OCI-LY3 (cell line): Measurements from ENCODE around the gene NEB.

Experiments
- H2AFZ ChIP-seq: fragments of 200-600, 300-600 bp; shearing (Covaris generic); 2 replicates; pipeline ENCODE4 v1.6.0; 2014; ENCODE audit warnings: antibody characterized with exemption, low read depth, low read length
- H3K27ac ChIP-seq: fragments of 200-600, 300-600 bp; sonication (generic); 2 replicates; pipeline ENCODE4 v1.5.1; 2014; ENCODE audit warnings: mild to moderate bottlenecking, low read length, moderate library complexity, mixed read lengths
- H3K27me3 ChIP-seq: fragments of 200-600, 300-600 bp; sonication (generic); 2 replicates; pipeline ENCODE4 v1.6.1; 2014; ENCODE audit warnings: low read depth, low read length, mixed read lengths
- H3K36me3 ChIP-seq: fragments of 200-600, 300-600 bp; sonication (generic); replicated peaks from 2 replicates; pipeline ENCODE3; 2014; ENCODE audit warnings: low read depth, low read length, mixed read lengths
- H3K4me1 ChIP-seq: fragments of 300-600, 200-600 bp; sonication (generic); 2 replicates; pipeline ENCODE4 v1.6.1; 2014; ENCODE audit warnings: low read length, mixed read lengths
- H3K4me2 ChIP-seq: fragments of 200-600, 300-600 bp; sonication (generic); 2 replicates; pipeline ENCODE4 v1.6.1; 2014; ENCODE audit warnings: low read length, mixed read lengths
- H3K4me3 ChIP-seq: fragments of 300-600, 200-600 bp; sonication (generic); 2 replicates; pipeline ENCODE4 v1.5.1; 2014; ENCODE audit warnings: antibody characterized with exemption, mild to moderate bottlenecking, low read length, moderate library complexity
- H3K79me2 ChIP-seq: fragments of 300-600, 200-600 bp; shearing (Covaris generic); 2 replicates; pipeline ENCODE4 v1.6.1; 2014; ENCODE audit warnings: mild to moderate bottlenecking, low read length, mixed read lengths
- H3K9ac ChIP-seq: fragments of 300-600, 200-600 bp; shearing (Covaris generic); 2 replicates; pipeline ENCODE4 v1.6.0; 2014; ENCODE audit warnings: mild to moderate bottlenecking, low read length, moderate library complexity
- H3K9me3 ChIP-seq: fragments of 200-600, 300-600 bp; shearing (Covaris generic); 2 replicates; pipeline ENCODE4 v1.6.1; 2014; ENCODE audit warnings: low read length, mixed read lengths; ENCODE audit not compliant: insufficient read depth
- H4K20me1 ChIP-seq: fragments of 200-600, 300-600 bp; sonication (generic); 2 replicates; pipeline ENCODE4 v1.6.1; 2016; ENCODE audit warnings: low read length, mixed read lengths; ENCODE audit not compliant: insufficient read depth
- EZH2phosphoT487 ChIP-seq: fragments of 200-600 bp; shearing (Covaris generic); IDR thresholded peaks from 2 replicates; pipeline ENCODE4 v1.6.1; 2018; ENCODE audit warnings: antibody characterized with exemption, mixed run types, low read depth
- TF ChIP-seq, protein P1 (sequence below): fragments of 200-600, 300-600 bp; sonication (generic); IDR thresholded peaks from 2 replicates; pipeline ENCODE4 v1.5.1; 2014; ENCODE audit warnings: antibody characterized with exemption, low read length, low read depth

Gene NEB

DNA sequence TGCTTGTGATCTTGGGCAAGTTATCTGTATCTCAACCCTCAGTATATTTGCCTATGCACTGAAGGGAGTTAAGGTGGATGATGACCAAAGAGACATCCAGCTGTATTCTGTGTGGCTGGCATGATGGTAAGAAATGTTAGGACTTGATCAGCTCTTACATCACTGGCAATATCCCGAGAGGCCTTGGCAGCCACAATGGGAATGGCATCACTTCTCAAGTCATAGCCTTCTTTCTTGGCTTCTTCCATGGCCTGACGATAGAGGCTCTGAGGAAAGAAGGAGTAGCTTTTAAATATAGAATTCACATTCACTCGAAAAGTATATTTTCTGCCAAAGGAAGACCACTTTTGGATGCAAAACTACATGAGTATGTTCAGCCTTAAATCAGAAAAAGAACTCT is 113.5 kb downstream of the NEB start:
- TF ChIP-seq, protein P1, sequence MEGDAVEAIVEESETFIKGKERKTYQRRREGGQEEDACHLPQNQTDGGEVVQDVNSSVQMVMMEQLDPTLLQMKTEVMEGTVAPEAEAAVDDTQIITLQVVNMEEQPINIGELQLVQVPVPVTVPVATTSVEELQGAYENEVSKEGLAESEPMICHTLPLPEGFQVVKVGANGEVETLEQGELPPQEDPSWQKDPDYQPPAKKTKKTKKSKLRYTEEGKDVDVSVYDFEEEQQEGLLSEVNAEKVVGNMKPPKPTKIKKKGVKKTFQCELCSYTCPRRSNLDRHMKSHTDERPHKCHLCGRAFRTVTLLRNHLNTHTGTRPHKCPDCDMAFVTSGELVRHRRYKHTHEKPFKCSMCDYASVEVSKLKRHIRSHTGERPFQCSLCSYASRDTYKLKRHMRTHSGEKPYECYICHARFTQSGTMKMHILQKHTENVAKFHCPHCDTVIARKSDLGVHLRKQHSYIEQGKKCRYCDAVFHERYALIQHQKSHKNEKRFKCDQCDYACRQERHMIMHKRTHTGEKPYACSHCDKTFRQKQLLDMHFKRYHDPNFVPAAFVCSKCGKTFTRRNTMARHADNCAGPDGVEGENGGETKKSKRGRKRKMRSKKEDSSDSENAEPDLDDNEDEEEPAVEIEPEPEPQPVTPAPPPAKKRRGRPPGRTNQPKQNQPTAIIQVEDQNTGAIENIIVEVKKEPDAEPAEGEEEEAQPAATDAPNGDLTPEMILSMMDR, result no peak
- TF ChIP-seq EZH2phosphoT487, result no peak
- no peaks in the 10 kb centered on the region for H3K9me3 ChIP-seq
- peaks cover 12% of the 10 kb centered on the region for H3K4me1 ChIP-seq
- no peaks in the 10 kb centered on the region for H3K36me3 ChIP-seq
- H3K4me2 ChIP-seq, result no peak overlapping the region
- no peaks in the 10 kb centered on the region for H4K20me1 ChIP-seq
- H3K4me3 ChIP-seq, result no peak overlapping the region
- no peak overlapping the region for H2AFZ ChIP-seq
- no peaks in the 10 kb centered on the region for H3K79me2 ChIP-seq
- no peak overlapping the region for H3K27ac ChIP-seq
- no peaks in the 10 kb centered on the region for H3K27me3 ChIP-seq
- no peak overlapping the region for H3K9ac ChIP-seq

DNA sequence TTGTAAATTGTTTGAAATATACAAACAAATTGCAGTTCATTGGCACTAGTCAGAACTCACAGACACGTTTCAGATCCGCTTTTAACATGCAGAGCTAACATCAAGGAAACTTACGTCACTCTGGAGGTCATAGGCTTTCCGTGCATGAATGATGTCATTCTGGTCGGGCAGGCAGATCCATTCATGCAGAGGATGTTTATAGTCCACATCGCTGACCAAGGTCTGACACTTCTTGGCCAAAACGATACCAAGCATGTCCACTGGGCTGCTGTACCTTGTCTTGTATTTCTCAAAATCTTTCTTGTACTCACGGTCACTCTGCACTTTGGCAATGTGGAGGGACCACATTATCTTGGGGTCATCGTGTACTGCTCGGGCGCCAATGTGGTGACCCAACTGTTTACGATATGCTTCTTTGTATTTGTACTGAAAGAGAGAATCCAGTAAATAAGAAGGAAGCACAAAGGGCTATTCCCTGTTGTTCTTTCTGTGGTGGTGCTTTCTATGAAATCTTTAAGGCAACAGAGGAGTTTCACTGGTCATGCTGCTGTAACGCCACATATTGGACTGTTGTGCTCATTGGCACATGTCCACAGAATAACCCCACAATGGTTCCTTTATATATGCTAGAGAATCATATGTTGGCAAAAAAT is 114.8 kb downstream of the NEB start:
- no peak overlapping the region for H3K27ac ChIP-seq
- peaks cover 12% of the 10 kb centered on the region for H3K4me1 ChIP-seq
- TF ChIP-seq EZH2phosphoT487, result no peak
- TF ChIP-seq, protein P1, result no peak
- no peak overlapping the region for H2AFZ ChIP-seq
- no peaks in the 10 kb centered on the region for H3K9me3 ChIP-seq
- peak overlapping the region; percentile 7; the same call in 1 of the 2 replicates for H3K9ac ChIP-seq
- no peaks in the 10 kb centered on the region for H4K20me1 ChIP-seq
- H3K79me2 ChIP-seq, result no peaks in the 10 kb centered on the region
- H3K4me3 ChIP-seq, result peak overlapping the region; percentile 68
- H3K36me3 ChIP-seq, result no peaks in the 10 kb centered on the region
- H3K4me2 ChIP-seq, result peak overlapping the region; percentile 70
- H3K27me3 ChIP-seq, result no peaks in the 10 kb centered on the region

DNA sequence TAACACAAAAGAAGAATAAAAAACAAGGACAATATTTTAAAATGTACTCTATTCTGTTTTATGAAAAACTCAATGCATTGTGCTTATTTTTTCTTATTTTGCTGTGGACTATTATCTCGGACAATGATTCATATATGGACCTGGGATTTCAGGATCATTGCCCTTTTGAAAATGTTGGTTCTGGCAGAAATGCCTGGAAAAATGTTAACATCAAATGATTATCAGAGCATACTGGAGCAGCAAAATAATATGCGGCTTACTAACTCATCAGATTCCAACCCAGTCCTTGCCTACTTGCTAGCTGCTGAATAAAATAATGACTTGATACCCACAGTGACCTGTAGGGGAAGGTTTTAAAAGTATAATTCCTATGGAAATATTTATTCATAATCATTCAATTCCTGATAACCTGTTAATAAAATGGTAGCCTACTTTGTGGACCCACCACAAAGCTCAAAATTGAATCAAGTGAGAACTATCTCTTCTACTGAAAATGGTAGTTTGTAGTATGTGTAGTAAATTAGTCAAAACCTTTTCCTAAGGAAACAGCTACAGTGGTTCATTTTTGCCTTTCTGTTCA is 117.4 kb downstream of the NEB start:
- no peak overlapping the region for H2AFZ ChIP-seq
- H3K4me1 ChIP-seq, result peaks cover 21% of the 10 kb centered on the region
- no peaks in the 10 kb centered on the region for H3K79me2 ChIP-seq
- H3K27ac ChIP-seq, result no peak overlapping the region
- H3K9ac ChIP-seq, result no peak overlapping the region
- no peaks in the 10 kb centered on the region for H3K9me3 ChIP-seq
- no peak overlapping the region for H3K4me3 ChIP-seq
- H4K20me1 ChIP-seq, result no peaks in the 10 kb centered on the region
- H3K36me3 ChIP-seq, result no peaks in the 10 kb centered on the region
- H3K27me3 ChIP-seq, result no peaks in the 10 kb centered on the region
- H3K4me2 ChIP-seq, result no peak overlapping the region
- TF ChIP-seq, protein P1, result no peak
- TF ChIP-seq EZH2phosphoT487, result no peak

DNA sequence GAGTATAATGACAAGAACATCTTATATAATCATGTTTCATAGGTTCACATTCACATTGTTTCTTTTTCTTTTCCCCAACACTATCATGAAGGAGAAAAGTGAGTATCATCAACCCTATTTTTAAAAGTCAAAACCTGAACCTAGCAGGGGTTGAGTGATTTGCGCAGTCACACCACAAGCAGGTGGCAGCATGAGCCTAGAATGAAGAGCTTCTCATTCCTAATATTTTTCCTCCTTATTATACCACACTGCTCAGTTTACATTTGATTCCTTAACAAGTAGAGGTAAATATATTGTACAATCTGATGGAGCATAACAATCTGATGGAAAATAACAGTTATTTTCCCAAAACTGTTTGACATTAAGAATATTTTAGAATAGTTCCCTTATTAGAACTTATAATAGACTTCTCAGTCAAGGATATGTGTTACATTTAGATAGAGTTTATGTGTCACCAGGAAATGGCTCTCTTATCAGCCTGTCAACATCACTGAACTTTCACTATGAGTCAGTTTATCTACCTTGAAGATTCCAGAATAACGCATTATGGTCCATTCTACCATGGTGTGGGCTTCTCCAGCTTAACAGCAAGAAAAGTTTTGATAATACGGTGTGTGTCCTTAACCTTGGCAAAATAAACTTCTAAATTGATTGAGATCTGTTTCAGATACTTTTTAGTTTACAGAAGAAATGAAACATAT is 119.5 kb downstream of the NEB start:
- no peak overlapping the region for H3K4me2 ChIP-seq
- no peak overlapping the region for H3K9ac ChIP-seq
- H3K9me3 ChIP-seq, result no peaks in the 10 kb centered on the region
- no peaks in the 10 kb centered on the region for H3K79me2 ChIP-seq
- no peaks in the 10 kb centered on the region for H3K36me3 ChIP-seq
- peaks cover 20% of the 10 kb centered on the region for H3K4me1 ChIP-seq
- no peak overlapping the region for H3K27ac ChIP-seq
- no peaks in the 10 kb centered on the region for H3K27me3 ChIP-seq
- no peak overlapping the region for H2AFZ ChIP-seq
- H4K20me1 ChIP-seq, result no peaks in the 10 kb centered on the region
- TF ChIP-seq EZH2phosphoT487, result no peak
- TF ChIP-seq, protein P1, result no peak
- no peak overlapping the region for H3K4me3 ChIP-seq
